M059J (cell line): ENCODE results near the gene PACSIN1. TPM values are rescaled to one million over a fixed set of nuclear protein-coding genes. Genes with fewer than 3 reads are reported as not detected.

Source experiments
- DNase-seq: peaks from one replicate; pipeline ENCODE4 v3.0.0-alpha.2; 2012; ENCODE audit warnings: low read depth
- total RNA-seq: library from RNA; depleted of rRNA; stranded (reverse); fragments of >200 nt; shearing (Covaris generic); gene quantifications from 2 replicates; pipeline ENCODE4 v1.2.3, GENCODE V29; 2014; rRNA removed

The PACSIN1 gene
- total RNA-seq: 0.20 TPM in 1 of 2 replicates, not detected in the other

GRCh38 chr6:34465531-34466241 is at the start of gene PACSIN1:
PACSIN1 (plus strand) TSS chr6:34466076; CDS start chr6:34526306, 60,230 bp downstream.
- no peak for DNase-seq

GRCh38 chr6:34416877-34417371 is 49.0 kb upstream of the PACSIN1 start:
- DNase-seq: no peak

- DNase-seq: no peak
Measured at GRCh38 chr6:34418367-34418766, 47.5 kb upstream of the PACSIN1 start.

GRCh38 chr6:34423254-34423653 is 42.6 kb upstream of the PACSIN1 start:
- DNase-seq: peak; percentile 58

GRCh38 chr6:34424200-34425131 is 41.4 kb upstream of the PACSIN1 start:
- no peak for DNase-seq

DNA sequence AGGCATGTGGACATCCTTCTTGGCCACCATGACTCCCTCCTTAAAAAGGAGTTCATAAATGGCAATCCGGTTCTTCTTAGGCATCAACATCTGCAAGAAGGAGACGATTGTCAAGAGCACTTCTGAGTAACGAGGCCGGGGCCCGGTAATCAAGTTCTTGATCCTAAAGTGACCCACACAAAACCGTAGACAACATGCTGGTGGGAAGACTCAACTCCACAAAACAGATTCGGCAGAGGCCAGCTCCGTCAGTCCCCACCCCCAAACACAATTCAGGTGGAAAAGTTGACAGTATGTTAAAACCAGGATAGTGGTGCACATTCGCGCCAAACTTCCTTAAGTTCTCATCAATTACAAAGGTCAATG is 40.8 kb upstream of the PACSIN1 start:
- peak; percentile 28 for DNase-seq

GRCh38 chr6:34425498-34426410 is 40.1 kb upstream of the PACSIN1 start, which contains the start of gene RPS10:
RPS10 (minus strand) TSS chr6:34426069; CDS start chr6:34425221, 848 bp downstream.
- DNase-seq: peak; percentile 91

GRCh38 chr6:34435916-34436315 is 30.0 kb upstream of the PACSIN1 start:
- DNase-seq: no peak

GRCh38 chr6:34436803-34437643 is 28.9 kb upstream of the PACSIN1 start:
- no peak for DNase-seq

DNA sequence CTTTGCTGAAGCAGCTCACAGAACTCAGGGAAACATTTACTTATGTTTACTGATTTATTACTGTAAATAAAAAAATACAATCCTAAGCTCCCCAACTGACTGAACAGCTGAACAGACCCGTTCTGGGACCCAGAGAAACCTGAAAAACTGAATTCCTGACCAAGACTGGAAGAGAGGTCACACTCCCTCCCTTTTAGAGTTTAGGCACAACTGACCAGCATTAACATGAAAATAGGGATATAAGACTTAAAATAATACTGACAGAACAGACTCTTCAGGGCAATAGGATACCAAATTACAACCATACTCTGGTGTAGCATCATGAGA is 28.3 kb upstream of the PACSIN1 start:
- DNase-seq: no peak

DNA sequence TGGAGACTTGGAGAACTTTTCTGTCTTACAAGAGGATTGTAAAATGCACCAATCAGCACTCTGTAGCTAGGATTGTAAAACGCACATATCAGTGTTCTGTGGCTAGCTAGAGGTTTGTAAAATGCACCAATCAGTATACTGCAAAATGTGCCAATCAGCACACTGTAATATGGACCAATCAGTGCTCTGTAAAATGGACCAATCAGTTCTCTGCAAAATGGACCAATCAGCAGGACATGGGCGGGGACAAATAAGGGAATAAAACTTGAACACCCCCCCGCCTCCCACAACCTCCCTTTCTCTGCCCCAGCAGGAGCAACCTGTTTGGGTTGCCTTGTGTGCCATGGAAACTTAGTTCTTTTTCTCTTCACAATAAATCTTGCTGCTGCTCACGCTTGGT is 27.2 kb upstream of the PACSIN1 start:
- DNase-seq: no peak

DNA sequence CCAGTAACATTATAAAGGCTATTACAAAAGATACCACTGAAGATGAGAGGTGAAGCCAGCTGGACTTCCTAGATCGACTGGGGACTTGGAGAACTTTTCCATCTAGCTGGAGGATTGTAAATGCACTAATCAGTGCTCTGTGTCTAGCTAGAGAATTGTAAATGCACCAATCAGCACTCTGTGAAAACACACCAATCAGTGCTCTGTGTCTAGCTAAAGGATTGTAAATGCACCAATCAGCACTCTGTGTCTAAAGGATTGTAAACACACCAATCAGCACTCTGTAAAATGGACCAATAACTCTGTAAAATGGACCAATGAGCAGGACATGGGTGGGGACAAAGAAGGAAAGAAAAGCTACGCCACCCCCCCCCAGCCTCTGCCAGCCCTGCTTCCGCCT is 26.4 kb upstream of the PACSIN1 start:
- DNase-seq: no peak

GRCh38 chr6:34441526-34441925 is 24.4 kb upstream of the PACSIN1 start:
- no peak for DNase-seq

- DNase-seq: no peak
Measured at GRCh38 chr6:34445313-34445860, 20.5 kb upstream of the PACSIN1 start.

- no peak for DNase-seq
Measured at GRCh38 chr6:34447386-34447785, 18.5 kb upstream of the PACSIN1 start.

GRCh38 chr6:34447910-34448309 is 18.0 kb upstream of the PACSIN1 start:
- no peak for DNase-seq

DNA sequence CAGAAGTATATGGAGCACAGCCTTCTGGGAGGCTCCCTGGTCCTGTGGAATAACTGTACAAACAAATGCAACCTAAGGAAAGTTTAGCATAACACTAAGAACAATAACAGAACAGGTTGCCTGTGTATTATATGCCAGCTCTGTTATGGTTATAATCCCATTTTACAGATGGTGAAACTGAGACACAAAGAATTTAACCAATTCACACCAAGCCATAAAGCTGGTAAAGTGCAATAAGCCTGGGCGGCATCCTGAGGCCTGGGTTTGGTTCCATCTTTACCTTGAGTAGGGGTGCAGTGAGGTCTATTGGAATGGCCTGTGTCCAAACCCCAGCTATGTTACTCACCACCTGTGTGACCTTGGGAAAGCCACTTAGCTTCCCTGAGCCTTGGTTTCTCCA is 14.7 kb upstream of the PACSIN1 start:
- DNase-seq: no peak

DNA sequence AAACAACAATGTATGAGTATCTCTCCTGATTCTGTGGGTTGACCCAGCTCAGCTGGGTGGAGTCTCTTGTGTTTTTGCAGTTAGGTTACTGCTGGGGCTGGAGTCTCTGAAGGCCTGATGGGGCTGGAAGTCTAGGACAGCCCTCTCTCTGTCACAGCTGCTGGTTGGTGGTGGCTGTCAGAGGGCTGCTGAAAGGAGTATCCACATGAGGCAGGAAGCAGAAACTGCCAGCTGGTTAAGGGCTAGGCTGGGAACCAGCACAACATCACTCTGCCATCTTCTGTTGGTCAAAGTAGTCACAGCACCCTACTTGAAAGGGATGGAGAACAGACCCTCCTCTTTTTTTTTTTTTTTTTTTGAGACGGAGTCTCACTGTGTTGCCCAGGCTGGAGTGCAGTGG is 10.0 kb upstream of the PACSIN1 start:
- no peak for DNase-seq

DNA sequence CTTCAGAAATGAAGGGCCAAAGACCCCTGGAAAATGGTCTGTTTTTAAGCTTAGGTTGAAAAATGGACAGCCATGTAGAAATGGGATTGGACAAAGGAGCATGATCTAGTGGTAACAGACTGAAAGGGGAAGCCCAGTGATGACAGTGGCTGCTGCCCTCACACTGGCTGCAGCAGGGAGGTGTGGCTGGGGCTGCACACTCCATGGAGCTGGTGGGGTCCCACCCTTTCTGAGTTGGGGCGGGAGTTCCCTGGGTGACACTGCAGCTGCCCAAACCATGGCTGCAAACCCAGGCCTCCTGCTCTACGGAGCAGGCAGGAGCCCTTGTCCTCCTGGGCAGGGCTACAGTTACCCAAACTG is 8.5 kb upstream of the PACSIN1 start:
- no peak for DNase-seq
